Astrocyte of the cerebellum (primary cell): ENCODE data around the gene FAM193A.
"Not testable (repeated sequence)": the region's sequence is repeated elsewhere in the genome, so short reads cannot be mapped to it uniquely, and the experiment has no call there.

Experiments
- DNase-seq: peaks from one replicate; pipeline ENCODE4 v3.0.0-alpha.2; 2011; ENCODE audit warnings: low read depth
- H3K4me3 ChIP-seq: 2 replicates; pipeline ENCODE4 v1.5.1; 2011; ENCODE audit warnings: mild to moderate bottlenecking, low read depth, low read length, moderate library complexity
- in situ Hi-C: cut with HindIII; loops from 2 replicates; pipeline ENCODE4 v1.10.0; 2017; ENCODE audit warnings: low sequenced_read_pairs
- TF ChIP-seq, protein P1 (sequence below): IDR thresholded peaks from 2 replicates; pipeline ENCODE4 v1.5.1; 2012; ENCODE audit warnings: low read length, low read depth, moderate library complexity, mild to moderate bottlenecking; ENCODE audit errors: missing control alignments

The FAM193A gene

DNA sequence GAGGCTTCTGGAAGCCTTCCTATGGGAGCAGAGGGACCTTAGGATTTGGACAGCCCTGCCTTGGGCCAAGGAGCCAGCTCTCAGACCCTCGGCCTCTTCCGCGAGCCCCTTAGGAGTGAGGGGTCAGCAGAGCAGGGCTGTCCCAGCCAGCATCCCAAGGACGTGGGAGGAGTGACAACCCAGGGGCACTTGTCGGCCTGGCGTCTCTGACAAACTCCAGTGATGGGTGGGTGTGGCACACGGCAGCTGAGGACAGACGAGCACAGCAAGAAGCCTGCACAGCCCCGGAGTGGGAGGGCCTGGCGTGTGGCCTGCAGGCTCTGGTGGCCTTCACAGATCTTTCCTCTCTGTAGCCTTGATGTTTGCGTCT lies 231.2 kb downstream of the FAM193A start:
- in situ Hi-C loops, result no loop called here
- TF ChIP-seq, protein P1, sequence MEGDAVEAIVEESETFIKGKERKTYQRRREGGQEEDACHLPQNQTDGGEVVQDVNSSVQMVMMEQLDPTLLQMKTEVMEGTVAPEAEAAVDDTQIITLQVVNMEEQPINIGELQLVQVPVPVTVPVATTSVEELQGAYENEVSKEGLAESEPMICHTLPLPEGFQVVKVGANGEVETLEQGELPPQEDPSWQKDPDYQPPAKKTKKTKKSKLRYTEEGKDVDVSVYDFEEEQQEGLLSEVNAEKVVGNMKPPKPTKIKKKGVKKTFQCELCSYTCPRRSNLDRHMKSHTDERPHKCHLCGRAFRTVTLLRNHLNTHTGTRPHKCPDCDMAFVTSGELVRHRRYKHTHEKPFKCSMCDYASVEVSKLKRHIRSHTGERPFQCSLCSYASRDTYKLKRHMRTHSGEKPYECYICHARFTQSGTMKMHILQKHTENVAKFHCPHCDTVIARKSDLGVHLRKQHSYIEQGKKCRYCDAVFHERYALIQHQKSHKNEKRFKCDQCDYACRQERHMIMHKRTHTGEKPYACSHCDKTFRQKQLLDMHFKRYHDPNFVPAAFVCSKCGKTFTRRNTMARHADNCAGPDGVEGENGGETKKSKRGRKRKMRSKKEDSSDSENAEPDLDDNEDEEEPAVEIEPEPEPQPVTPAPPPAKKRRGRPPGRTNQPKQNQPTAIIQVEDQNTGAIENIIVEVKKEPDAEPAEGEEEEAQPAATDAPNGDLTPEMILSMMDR, result no peak
- H3K4me3 ChIP-seq, result no peak overlapping the region
- no peak for DNase-seq

DNA sequence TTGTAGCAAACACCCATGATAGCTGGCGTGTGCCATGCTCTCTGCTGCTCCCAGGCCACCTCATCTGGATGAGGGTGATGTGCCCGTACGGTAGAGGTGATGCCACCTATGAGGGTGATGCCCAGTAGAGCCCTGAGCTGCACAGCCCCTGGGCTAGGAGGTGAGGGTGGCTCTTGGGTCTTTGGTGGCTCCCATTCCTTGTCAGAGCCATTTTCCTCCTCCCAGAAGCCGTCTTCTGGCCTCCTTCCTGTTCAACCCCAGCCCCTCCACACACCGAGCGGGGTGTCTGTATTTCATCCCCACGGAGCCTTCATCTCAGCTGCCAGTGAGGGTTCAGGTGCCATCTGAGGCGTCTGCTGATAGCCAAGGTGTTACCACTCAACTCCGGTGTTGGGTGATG lies 231.7 kb downstream of the FAM193A start:
- DNase-seq, result no peak
- in situ Hi-C loops, result no loop called here
- H3K4me3 ChIP-seq, result no peak overlapping the region
- TF ChIP-seq, protein P1, result no peak

DNA sequence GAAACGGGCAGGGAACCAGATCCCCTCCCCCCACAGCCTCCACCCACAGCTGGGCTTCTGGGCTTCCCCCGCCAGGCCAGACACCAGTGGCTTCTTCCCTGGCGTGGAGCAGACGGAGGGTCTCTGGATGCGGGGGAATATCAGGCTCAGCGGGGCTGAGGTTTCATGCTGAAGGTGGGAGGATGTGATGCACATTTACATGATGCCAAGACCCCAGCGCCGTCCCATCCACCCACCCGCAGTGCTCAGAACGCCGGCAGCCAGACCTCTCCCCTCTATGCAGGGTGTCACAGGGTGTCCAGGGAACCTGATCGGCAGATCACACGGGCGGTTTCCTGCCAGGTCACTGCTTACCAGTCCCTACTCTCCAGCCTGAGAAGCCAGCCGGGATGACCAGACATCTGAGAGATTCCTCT lies 232.5 kb downstream of the FAM193A start:
- TF ChIP-seq, protein P1, result no peak
- in situ Hi-C loops, result no loop called here
- H3K4me3 ChIP-seq, result no peak overlapping the region
- no peak for DNase-seq

GRCh38 chr4:2771264-2771663 lies 234.8 kb downstream of the FAM193A start:
- in situ Hi-C loops, result no loop called here
- no peak for DNase-seq

DNA sequence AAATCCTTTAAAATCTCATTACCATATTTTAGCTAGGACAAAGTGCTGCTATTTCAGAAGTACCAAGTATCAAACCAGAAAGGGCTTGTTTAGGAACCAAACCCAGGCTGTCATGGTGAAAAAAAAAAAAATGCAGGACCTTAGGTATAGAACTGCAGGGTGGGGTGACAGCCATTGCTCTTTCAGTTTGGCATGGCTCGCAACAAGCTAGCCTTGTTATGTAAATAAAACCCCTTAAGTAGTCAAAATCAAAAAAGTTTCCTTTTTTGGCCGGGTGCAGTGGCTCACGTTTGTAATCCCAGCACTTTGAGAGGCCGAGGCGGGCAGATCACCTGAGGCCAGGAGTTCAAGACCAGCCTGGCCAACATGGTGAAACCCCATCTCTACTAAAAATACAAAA lies 244.2 kb downstream of the FAM193A start:
- DNase-seq, H3K4me3 ChIP-seq, in situ Hi-C loops: not testable (repeated sequence)

More at GRCh38 chr4:2771264-2771663, 234.8 kb downstream of the FAM193A start:
- H3K4me3 ChIP-seq, result no peak overlapping the region
- TF ChIP-seq, protein P1, result no peak

DNA sequence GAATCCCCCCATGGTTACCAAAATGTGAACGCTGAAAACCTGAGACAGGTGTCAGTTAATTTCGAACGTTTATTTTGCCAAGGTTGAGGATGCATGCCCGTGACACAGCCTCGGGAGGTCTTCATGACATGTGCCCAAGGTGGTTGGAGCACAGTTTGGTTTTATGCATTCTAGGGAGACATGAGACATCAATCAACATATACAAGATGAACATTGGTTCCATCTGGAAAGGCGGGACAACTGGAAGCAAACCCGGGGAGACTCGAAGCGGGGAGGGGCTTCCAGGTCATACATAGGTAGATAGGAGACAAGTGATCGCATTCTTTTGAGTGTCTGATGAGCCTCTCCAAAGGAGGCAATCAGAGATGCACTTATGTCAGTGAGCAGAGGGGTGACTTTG lies 245.5 kb downstream of the FAM193A start:
- DNase-seq, result no peak
- H3K4me3 ChIP-seq, result no peak overlapping the region
- TF ChIP-seq, protein P1, result no peak
- in situ Hi-C loops, result no loop called here
